Hepatocyte (in vitro differentiated cells): ENCODE measurements around the gene UBTD2.

Experiments
- CTCF ChIP-seq: fragments of 200-600 bp; sonication (generic); IDR thresholded peaks from 2 replicates; pipeline ENCODE4 v1.5.1; 2016; ENCODE audit warnings: antibody characterized with exemption, mild to moderate bottlenecking; ENCODE audit not compliant: poor library complexity
- EZH2 ChIP-seq: fragments of 200-600 bp; sonication (generic); IDR thresholded peaks from 2 replicates; pipeline ENCODE4 v1.6.1; 2016; ENCODE audit warnings: antibody characterized with exemption, mild to moderate bottlenecking, borderline replicate concordance
- EZH2phosphoT487 ChIP-seq: fragments of 200-600 bp; sonication (generic); IDR thresholded peaks from one replicate; pipeline ENCODE4 v1.6.1; 2018; ENCODE audit warnings: antibody characterized with exemption, mild to moderate bottlenecking, low read depth, moderate library complexity; ENCODE audit not compliant: unreplicated experiment, severe bottlenecking

GRCh38 chr5:172172912-172173563 lies 110.5 kb downstream of the UBTD2 start:
- TF ChIP-seq CTCF (no peak), EZH2 (no peak), EZH2phosphoT487 (no peak)
